ENCODE measurements around the gene TBC1D19. TPM values are rescaled to one million over a fixed set of nuclear protein-coding genes. Genes with fewer than 3 reads are reported as not detected.
"Not testable (repeated sequence)": the region's sequence is repeated elsewhere in the genome, so short reads cannot be mapped to it uniquely, and the experiment has no call there.

The TBC1D19 gene
- total RNA-seq, 1 experiment from 2014 or later, result 19.1 TPM

DNA sequence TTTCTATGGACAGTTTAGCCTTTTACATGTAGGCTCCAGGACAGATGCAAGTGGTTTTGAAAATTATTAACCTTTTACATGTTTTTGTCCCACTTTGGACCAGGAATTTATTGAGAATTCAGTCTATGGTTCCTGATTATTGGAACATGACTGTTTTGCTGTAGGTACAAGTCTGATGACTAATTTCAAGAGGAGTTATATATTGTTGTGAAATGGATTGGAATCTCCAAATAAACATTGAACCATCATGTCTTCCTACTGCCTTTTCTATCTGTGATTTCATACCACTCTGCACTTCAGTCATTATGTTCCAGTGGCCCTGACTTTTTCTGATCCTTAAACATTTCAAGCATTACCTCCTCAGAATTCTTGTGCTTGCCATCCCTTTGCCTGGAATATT, 35.9 kb downstream of the TBC1D19 start:
- H3K36me3 Mint-ChIP-seq (ENCODE audit: insufficient read depth, unreplicated experiment), result peaks cover 5% of the 10 kb centered on the region
- TF ChIP-seq, protein P1, sequence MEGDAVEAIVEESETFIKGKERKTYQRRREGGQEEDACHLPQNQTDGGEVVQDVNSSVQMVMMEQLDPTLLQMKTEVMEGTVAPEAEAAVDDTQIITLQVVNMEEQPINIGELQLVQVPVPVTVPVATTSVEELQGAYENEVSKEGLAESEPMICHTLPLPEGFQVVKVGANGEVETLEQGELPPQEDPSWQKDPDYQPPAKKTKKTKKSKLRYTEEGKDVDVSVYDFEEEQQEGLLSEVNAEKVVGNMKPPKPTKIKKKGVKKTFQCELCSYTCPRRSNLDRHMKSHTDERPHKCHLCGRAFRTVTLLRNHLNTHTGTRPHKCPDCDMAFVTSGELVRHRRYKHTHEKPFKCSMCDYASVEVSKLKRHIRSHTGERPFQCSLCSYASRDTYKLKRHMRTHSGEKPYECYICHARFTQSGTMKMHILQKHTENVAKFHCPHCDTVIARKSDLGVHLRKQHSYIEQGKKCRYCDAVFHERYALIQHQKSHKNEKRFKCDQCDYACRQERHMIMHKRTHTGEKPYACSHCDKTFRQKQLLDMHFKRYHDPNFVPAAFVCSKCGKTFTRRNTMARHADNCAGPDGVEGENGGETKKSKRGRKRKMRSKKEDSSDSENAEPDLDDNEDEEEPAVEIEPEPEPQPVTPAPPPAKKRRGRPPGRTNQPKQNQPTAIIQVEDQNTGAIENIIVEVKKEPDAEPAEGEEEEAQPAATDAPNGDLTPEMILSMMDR (IDR thresholded peaks at IDR 0.05; ENCODE audit: insufficient read depth in 1 of 2, low read depth in 1 of 2, low read length in 1 of 2, severe bottlenecking in 1 of 2, unreplicated experiment in 1 of 2), result no peak
- Histone ChIP-seq H3K36me3 (ENCODE audit: control insufficient read depth, insufficient read depth, low read length) (no peaks in the 10 kb centered on the region), H3K27me3 (replicated peaks; ENCODE audit: control insufficient read depth, insufficient read depth, low read length) (no peaks in the 10 kb centered on the region), H3K9me3 (0 out of 2 replicates have a peak, but pooled peaks cover 4% of the 10 kb centered on the region), H3K4me3 (ENCODE audit: low read depth, low read length) (no peak overlapping the region), H3K4me1 (no peaks in the 10 kb centered on the region; the same call in 1 of the 2 replicates)
- CTCF ChIA-PET, result no interaction called here
- H3K4me3 Mint-ChIP-seq (ENCODE audit: unreplicated experiment), result no peak overlapping the region
- H3K27me3 Mint-ChIP-seq (ENCODE audit: insufficient read depth, unreplicated experiment), result no peaks in the 10 kb centered on the region
- no peak for DNase-seq
- no peaks in the 10 kb centered on the region for H3K9me3 Mint-ChIP-seq (ENCODE audit: unreplicated experiment)
- intact Hi-C loops (cut with micrococcal nuclease; ENCODE audit: unreplicated experiment), result no loop called here
- H3K4me1 Mint-ChIP-seq (ENCODE audit: low read depth, unreplicated experiment), result peaks cover 14% of the 10 kb centered on the region
- POLR2A ChIA-PET, result no interaction called here
- no peak overlapping the region for H3K27ac Mint-ChIP-seq (ENCODE audit: unreplicated experiment)
- BruUV-seq (replicated peaks), result no TSS peak

DNA sequence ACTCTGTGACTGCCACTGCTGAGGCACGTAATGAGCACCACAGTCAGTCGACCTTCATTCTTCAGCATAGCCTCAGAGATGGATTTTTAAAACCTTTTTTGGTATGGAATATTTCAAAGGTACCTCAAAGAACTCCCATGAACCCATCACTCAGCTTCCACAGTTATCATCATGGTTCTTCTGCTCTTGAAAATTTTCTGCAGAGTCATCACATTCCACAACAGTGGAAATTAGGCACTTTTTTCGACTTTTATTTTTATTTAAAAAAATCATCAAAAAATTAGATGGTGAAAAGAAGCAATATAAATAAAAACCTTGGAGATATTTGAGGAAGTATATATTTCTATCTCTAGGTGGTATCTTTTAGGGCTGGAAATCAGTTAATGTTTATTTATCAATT, 37.5 kb downstream of the TBC1D19 start:
- ChIA-PET POLR2A (interaction anchor here (0.6 kb wide), 1 partner anchor 93 kb away, joined by 3 read pairs; no protein-coding TSS in a partner anchor), CTCF (no interaction called here)
- H3K9me3 Mint-ChIP-seq (ENCODE audit: unreplicated experiment), result no peaks in the 10 kb centered on the region
- Histone ChIP-seq H3K9me3 (peaks cover 7% of the 10 kb centered on the region; the same call in 1 of the 2 replicates), H3K36me3 (ENCODE audit: control insufficient read depth, insufficient read depth, low read length) (no peaks in the 10 kb centered on the region), H3K27me3 (replicated peaks; ENCODE audit: control insufficient read depth, insufficient read depth, low read length) (no peaks in the 10 kb centered on the region), H3K4me1 (no peaks in the 10 kb centered on the region; the same call in 1 of the 2 replicates), H3K4me3 (ENCODE audit: low read depth, low read length) (no peak overlapping the region)
- no peak overlapping the region for H3K27ac Mint-ChIP-seq (ENCODE audit: unreplicated experiment)
- intact Hi-C loops (cut with micrococcal nuclease; ENCODE audit: unreplicated experiment), result no loop called here
- no peak for DNase-seq
- H3K27me3 Mint-ChIP-seq (ENCODE audit: insufficient read depth, unreplicated experiment), result no peaks in the 10 kb centered on the region
- H3K36me3 Mint-ChIP-seq (ENCODE audit: insufficient read depth, unreplicated experiment), result peaks cover 14% of the 10 kb centered on the region
- no peak overlapping the region for H3K4me3 Mint-ChIP-seq (ENCODE audit: unreplicated experiment)
- BruUV-seq (replicated peaks), result no TSS peak
- H3K4me1 Mint-ChIP-seq (ENCODE audit: low read depth, unreplicated experiment), result peaks cover 14% of the 10 kb centered on the region
- TF ChIP-seq, protein P1 (IDR thresholded peaks at IDR 0.05; ENCODE audit: insufficient read depth in 1 of 2, low read depth in 1 of 2, low read length in 1 of 2, severe bottlenecking in 1 of 2, unreplicated experiment in 1 of 2), result no peak

DNA sequence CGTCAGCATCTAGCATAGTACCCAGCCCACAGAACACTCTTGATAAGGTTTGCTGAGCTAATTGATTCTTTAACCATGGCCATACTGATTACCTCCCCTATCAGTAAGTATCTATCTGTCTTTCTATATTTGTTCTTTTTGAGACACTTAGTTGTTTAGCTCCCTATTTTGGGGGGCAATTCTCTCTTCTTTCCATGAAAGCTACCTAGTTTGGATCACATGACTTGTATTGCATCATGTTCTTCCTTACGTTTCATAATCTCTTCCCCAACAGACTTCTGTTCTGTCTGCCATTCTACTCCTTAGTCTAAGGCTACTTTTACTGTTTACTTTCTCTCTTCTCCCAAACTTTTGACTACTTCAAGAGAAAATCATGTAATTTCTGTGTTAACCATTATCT, 39.0 kb downstream of the TBC1D19 start:
- peaks cover 14% of the 10 kb centered on the region for H3K4me1 Mint-ChIP-seq (ENCODE audit: low read depth, unreplicated experiment)
- Histone ChIP-seq H3K4me3 (ENCODE audit: low read depth, low read length) (no peak overlapping the region), H3K36me3 (ENCODE audit: control insufficient read depth, insufficient read depth, low read length) (no peaks in the 10 kb centered on the region), H3K9me3 (peaks cover 3% of the 10 kb centered on the region; the same call in 1 of the 2 replicates), H3K27me3 (replicated peaks; ENCODE audit: control insufficient read depth, insufficient read depth, low read length) (no peaks in the 10 kb centered on the region), H3K4me1 (no peaks in the 10 kb centered on the region; the same call in 1 of the 2 replicates)
- H3K9me3 Mint-ChIP-seq (ENCODE audit: unreplicated experiment), result no peaks in the 10 kb centered on the region
- no peaks in the 10 kb centered on the region for H3K27me3 Mint-ChIP-seq (ENCODE audit: insufficient read depth, unreplicated experiment)
- ChIA-PET POLR2A (no interaction called here), CTCF (no interaction called here)
- TF ChIP-seq, protein P1 (IDR thresholded peaks at IDR 0.05; ENCODE audit: insufficient read depth in 1 of 2, low read depth in 1 of 2, low read length in 1 of 2, severe bottlenecking in 1 of 2, unreplicated experiment in 1 of 2), result no peak
- H3K36me3 Mint-ChIP-seq (ENCODE audit: insufficient read depth, unreplicated experiment), result peaks cover 14% of the 10 kb centered on the region
- intact Hi-C loops (cut with micrococcal nuclease; ENCODE audit: unreplicated experiment), result no loop called here
- BruUV-seq (replicated peaks), result no TSS peak
- peak overlapping the region; percentile 34 for H3K27ac Mint-ChIP-seq (ENCODE audit: unreplicated experiment)
- no peak overlapping the region for H3K4me3 Mint-ChIP-seq (ENCODE audit: unreplicated experiment)
- DNase-seq, result no peak

DNA sequence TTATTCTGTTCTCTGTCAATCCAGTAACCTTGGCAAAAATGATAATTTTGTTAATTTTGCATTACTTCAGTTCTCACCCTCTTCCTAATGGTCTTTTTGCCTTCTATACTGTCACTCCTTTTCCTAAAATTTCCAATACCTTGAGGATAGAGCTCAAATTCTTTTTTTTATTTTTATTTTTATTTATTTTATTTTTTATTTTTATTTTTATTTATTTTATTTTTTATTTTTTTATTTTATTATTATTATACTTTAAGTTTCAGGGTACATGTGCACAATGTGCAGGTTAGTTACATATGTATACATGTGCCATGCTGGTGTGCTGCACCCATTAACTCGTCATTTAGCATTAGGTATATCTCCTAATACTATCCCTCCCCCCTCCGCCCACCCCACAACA, 42.8 kb downstream of the TBC1D19 start:
- intact Hi-C loops (cut with micrococcal nuclease; ENCODE audit: unreplicated experiment); CTCF ChIA-PET; BruUV-seq (replicated peaks); H3K27ac Mint-ChIP-seq (ENCODE audit: unreplicated experiment); H3K36me3 ChIP-seq (ENCODE audit: control insufficient read depth, insufficient read depth, low read length); POLR2A ChIA-PET; H3K27me3 ChIP-seq (replicated peaks; ENCODE audit: control insufficient read depth, insufficient read depth, low read length); H3K4me3 ChIP-seq (ENCODE audit: low read depth, low read length); H3K27me3 Mint-ChIP-seq (ENCODE audit: insufficient read depth, unreplicated experiment); H3K9me3 Mint-ChIP-seq (ENCODE audit: unreplicated experiment); H3K4me1 ChIP-seq; H3K9me3 ChIP-seq; H3K4me3 Mint-ChIP-seq (ENCODE audit: unreplicated experiment); DNase-seq: not testable (repeated sequence)
- peaks cover 14% of the 10 kb centered on the region for H3K4me1 Mint-ChIP-seq (ENCODE audit: low read depth, unreplicated experiment)
- peaks cover 15% of the 10 kb centered on the region for H3K36me3 Mint-ChIP-seq (ENCODE audit: insufficient read depth, unreplicated experiment)

All from Caco-2 (cell line).